ENCODE data around the gene RPL29. TPM values are rescaled to one million over a fixed set of nuclear protein-coding genes. Genes with fewer than 3 reads are reported as not detected.

The RPL29 gene
- total and polyA plus RNA-seq, 2 of the 4 experiments (the other 2 are of a cell fraction), result 2,081 to 2,126 TPM

GRCh38 chr3:52020796-52021195 is 25.1 kb upstream of the RPL29 start:
- Histone ChIP-seq H2AK9ac (replicated peaks; ENCODE audit: low read depth, low read length, poor library complexity) (no peak overlapping the region), H3K14ac (replicated peaks; ENCODE audit: low read depth, low read length) (no peak overlapping the region), H2AK5ac (ENCODE audit: low read depth, low read length) (no peak overlapping the region), H3K18ac (ENCODE audit: low read depth, low read length) (no peak overlapping the region), H2BK15ac (ENCODE audit: low read depth, low read length) (no peak overlapping the region), H3K9ac (ENCODE audit: low read depth, low read length) (no peak overlapping the region), H3K36me3 (ENCODE audit: control insufficient read depth, insufficient read depth, low read length) (no peaks in the 10 kb centered on the region), H4K8ac (ENCODE audit: low read depth in 2 of 2, low read length in 2 of 2) (no peak overlapping the region), H4K5ac (ENCODE audit: low read depth, low read length) (no peak overlapping the region), H3K56ac (ENCODE audit: extremely low read depth, insufficient read depth, low read length) (no peak overlapping the region), H3K27me3 (ENCODE audit: control insufficient read depth, insufficient read depth, low read length) (no peaks in the 10 kb centered on the region), H2BK20ac (ENCODE audit: low read depth, low read length) (no peak overlapping the region), H3K4me2 (ENCODE audit: low read depth, low read length) (no peak overlapping the region), H4K20me1 (ENCODE audit: insufficient read depth, low read length) (no peaks in the 10 kb centered on the region), H3K23ac (ENCODE audit: low read depth, low read length) (no peak overlapping the region), H3K27ac (ENCODE audit: insufficient read depth, low read length) (no peak overlapping the region), H2AFZ (replicated peaks; ENCODE audit: low read length, poor library complexity) (peak overlapping the region; percentile 3), H3K4me3 (ENCODE audit: insufficient read depth, low read depth, low read length) (no peak overlapping the region), H3K9me3 (ENCODE audit: control insufficient read depth, insufficient read depth, low read length) (no peaks in the 10 kb centered on the region), H3K4ac (ENCODE audit: low read depth, low read length) (0 out of 2 replicates have a peak overlapping the region, but pooled peaks have one; percentile 43), H3K4me1 (ENCODE audit: control insufficient read depth, insufficient read depth, low read length) (peaks cover 10% of the 10 kb centered on the region), H3K9me1 (ENCODE audit: insufficient read depth, low read length) (peaks cover 14% of the 10 kb centered on the region; the same call in 1 of the 2 replicates), H3K79me1 (ENCODE audit: low read depth in 1 of 2, low read length in 2 of 2) (no peaks in the 10 kb centered on the region), H4K91ac (ENCODE audit: insufficient read depth, low read depth, low read length) (no peak overlapping the region), H2BK5ac (ENCODE audit: low read depth, low read length, poor library complexity, severe bottlenecking) (no peak overlapping the region), H2BK120ac (ENCODE audit: low read depth, low read length) (no peak overlapping the region)
- in situ Hi-C loops (cut with MboI; ENCODE audit: low sequenced_read_pairs) (no loop called here), intact Hi-C loops (cut with micrococcal nuclease) (no loop called here), dilution Hi-C loops (cut with HindIII; ENCODE audit: low sequenced_read_pairs, unreplicated experiment) (no loop called here)
- no peak for DNase-seq
- WGBS, 2 experiments (ENCODE audit: extremely low coverage in 2 of 2, insufficient read length in 1 of 2), result no CpG with 5 or more reads among the region's 7 CpGs
- POLR2A ChIA-PET (ENCODE audit: unreplicated experiment), result no interaction called here
- CTCF ChIA-PET, result interaction anchor here (0.7 kb wide), 1 partner anchor 19 kb away, joined by 3 read pairs; no protein-coding TSS in a partner anchor
- BruUV-seq (replicated peaks), result no TSS peak
- TF ChIP-seq CEBPB (IDR thresholded peaks at IDR 0.05; ENCODE audit: low read depth, low read length), result no peak
- TF ChIP-seq MAZ (IDR thresholded peaks at IDR 0.05; ENCODE audit: borderline replicate concordance, low read depth, low read length), result no peak
- no peak for ATAC-seq (ENCODE audit: low read depth)

Data from IMR-90 (cell line).